GM23248 (cell line): ENCODE data around the gene WDR46.
"Not testable (repeated sequence)": the region's sequence is repeated elsewhere in the genome, so short reads cannot be mapped to it uniquely, and the experiment has no call there.

Experiments used
- EZH2 ChIP-seq: fragments of 200-600 bp; sonication (generic); IDR thresholded peaks from 2 replicates; pipeline ENCODE4 v1.6.1; 2018; ENCODE audit warnings: antibody characterized with exemption, mild to moderate bottlenecking; ENCODE audit not compliant: insufficient read depth, poor library complexity, severe bottlenecking
- EZH2phosphoT487 ChIP-seq: fragments of 200-600 bp; sonication (generic); IDR thresholded peaks from 2 replicates; pipeline ENCODE4 v1.6.1; 2018; ENCODE audit warnings: antibody characterized with exemption, moderate library complexity, mild to moderate bottlenecking, low read depth; ENCODE audit not compliant: insufficient read depth

DNA sequence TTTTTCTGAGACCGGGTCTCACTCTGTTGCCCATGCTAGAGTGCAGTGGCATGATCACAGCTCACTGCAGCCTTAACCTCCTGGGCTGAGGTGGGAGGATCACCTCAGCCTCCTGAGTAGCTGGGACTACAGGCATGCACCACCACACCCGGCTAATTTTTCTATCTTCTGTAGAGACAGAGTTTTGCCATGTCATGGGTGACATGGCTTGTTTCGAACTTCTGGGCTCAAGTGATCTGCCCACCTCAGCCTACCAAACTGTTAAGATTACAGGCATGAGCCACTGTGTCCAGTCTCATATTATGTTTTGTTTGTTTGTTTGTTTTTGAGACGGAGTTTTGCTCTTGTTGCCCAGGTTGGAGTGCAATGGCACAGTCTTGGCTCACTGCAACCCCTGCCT, 3.8 kb downstream of the WDR46 start:
- TF ChIP-seq EZH2phosphoT487, EZH2: not testable (repeated sequence)
